ENCODE data around the gene ZRSR2. TPM values are rescaled to one million over a fixed set of nuclear protein-coding genes. Genes with fewer than 3 reads are reported as not detected.
"Not testable (repeated sequence)": the region's sequence is repeated elsewhere in the genome, so short reads cannot be mapped to it uniquely, and the experiment has no call there.

The ZRSR2 gene
- total RNA-seq, 2 donors from 2014 or later = 11.1 to 13.1 TPM

- intact Hi-C loops (cut with DNase I) = no loop called here
- no peak for DNase-seq (ENCODE audit: low spot score)
These were observed 3.4 kb upstream of the ZRSR2 start for GRCh38 chrX:15786915-15787314.

- intact Hi-C loops (cut with DNase I) = no loop called here
- no peak for DNase-seq (ENCODE audit: low spot score)
These were observed 546 bp downstream of the ZRSR2 start for GRCh38 chrX:15790769-15791290.

- DNase-seq (ENCODE audit: low spot score) = no peak
- intact Hi-C loops (cut with DNase I) = loop anchor here in 1 of 2 donors (2.0 kb wide), 1 partner anchor 15 kb away; no protein-coding TSS in a partner anchor
These were observed 7.4 kb downstream of the ZRSR2 start for GRCh38 chrX:15797707-15798106.

- intact Hi-C loops (cut with DNase I) = no loop called here
- DNase-seq (ENCODE audit: low spot score) = no peak
These were observed 14.3 kb downstream of the ZRSR2 start for GRCh38 chrX:15804563-15804962.

GRCh38 chrX:15808254-15808653 is 18.0 kb downstream of the ZRSR2 start:
- intact Hi-C loops (cut with DNase I) = no loop called here
- DNase-seq (ENCODE audit: low spot score) = no peak

- DNase-seq (ENCODE audit: low spot score) = no peak
- intact Hi-C loops (cut with DNase I) = loop anchor here in 1 of 2 donors (2.0 kb wide), 1 partner anchor 16 kb away; no protein-coding TSS in a partner anchor
These were observed 22.1 kb downstream of the ZRSR2 start for GRCh38 chrX:15812192-15812938.

- intact Hi-C loops (cut with DNase I) = loop anchor here in 1 of 2 donors (2.0 kb wide), 1 partner anchor 17 kb away; no protein-coding TSS in a partner anchor
- DNase-seq (ENCODE audit: low spot score) = no peak
These were observed 23.1 kb downstream of the ZRSR2 start for GRCh38 chrX:15813416-15813815.

- no peak for DNase-seq (ENCODE audit: low spot score)
- intact Hi-C loops (cut with DNase I) = no loop called here
These were observed 24.6 kb downstream of the ZRSR2 start for GRCh38 chrX:15814771-15815365.

- intact Hi-C loops (cut with DNase I) = no loop called here
- no peak for DNase-seq (ENCODE audit: low spot score)
These were observed 25.6 kb downstream of the ZRSR2 start for GRCh38 chrX:15815779-15816437.

GRCh38 chrX:15816438-15816809 is 26.1 kb downstream of the ZRSR2 start:
- intact Hi-C loops (cut with DNase I) = no loop called here
- no peak for DNase-seq (ENCODE audit: low spot score)

GRCh38 chrX:15816886-15817285 is 26.6 kb downstream of the ZRSR2 start:
- intact Hi-C loops (cut with DNase I) = no loop called here
- no peak for DNase-seq (ENCODE audit: low spot score)

GRCh38 chrX:15820106-15821073 is 30.1 kb downstream of the ZRSR2 start:
- no peak for DNase-seq (ENCODE audit: low spot score)
- intact Hi-C loops (cut with DNase I) = no loop called here

GRCh38 chrX:15822922-15823321 is 32.6 kb downstream of the ZRSR2 start:
- intact Hi-C loops (cut with DNase I) = no loop called here

GRCh38 chrX:15825936-15826335 is 35.7 kb downstream of the ZRSR2 start:
- intact Hi-C loops (cut with DNase I) = no loop called here
- no peak for DNase-seq (ENCODE audit: low spot score)

More at GRCh38 chrX:15822922-15823321, 32.6 kb downstream of the ZRSR2 start:
- DNase-seq (ENCODE audit: low spot score) = no peak

GRCh38 chrX:15829217-15829616 is 38.9 kb downstream of the ZRSR2 start:
- no peak for DNase-seq (ENCODE audit: low spot score)
- intact Hi-C loops (cut with DNase I) = no loop called here

GRCh38 chrX:15831347-15831746 is 41.1 kb downstream of the ZRSR2 start:
- DNase-seq (ENCODE audit: low spot score); intact Hi-C loops (cut with DNase I): not testable (repeated sequence)

- DNase-seq (ENCODE audit: low spot score) = no peak
- intact Hi-C loops (cut with DNase I) = no loop called here
These were observed 43.8 kb downstream of the ZRSR2 start for GRCh38 chrX:15834053-15834452.

GRCh38 chrX:15834827-15835595 is 44.7 kb downstream of the ZRSR2 start:
- intact Hi-C loops (cut with DNase I) = no loop called here
- no peak for DNase-seq (ENCODE audit: low spot score)

All from posterior vena cava (tissue), 2 donors.